ENCODE results near the gene CES3. TPM values are rescaled to one million over a fixed set of nuclear protein-coding genes. Genes with fewer than 3 reads are reported as not detected.

CES3 gene
- total RNA-seq, 4 donors from 2014 or later, result 1.5 to 7.1 (median 3.6) TPM

- no peak for DNase-seq
- Histone ChIP-seq H3K4me3 (no peak overlapping the region), H3K9me3 (no peaks in the 10 kb centered on the region), H3K27me3 (no peaks in the 10 kb centered on the region), H3K4me1 (no peaks in the 10 kb centered on the region), H3K36me3 (no peaks in the 10 kb centered on the region), H3K27ac (no peak overlapping the region)
- 58 to 75% methylated on average over 4 of the region's 4 CpGs for WGBS, 2 donors
- intact Hi-C loops (cut with DNase I), result no loop called here
- TF ChIP-seq POLR2A (IDR thresholded peaks at IDR 0.05), result no peak
- TF ChIP-seq CTCF (IDR thresholded peaks at IDR 0.05), result no peak
Observed at GRCh38 chr16:67022531-67023214, 61.6 kb downstream of the CES3 start.

GRCh38 chr16:67023689-67024088, 62.6 kb downstream of the CES3 start:
- H3K27ac ChIP-seq, result no peak overlapping the region
- no peak overlapping the region for H3K4me3 ChIP-seq
- TF ChIP-seq CTCF (IDR thresholded peaks at IDR 0.05) (no peak), POLR2A (IDR thresholded peaks at IDR 0.05) (no peak)
- no peaks in the 10 kb centered on the region for H3K36me3 ChIP-seq
- no peaks in the 10 kb centered on the region for H3K9me3 ChIP-seq
- no peak for DNase-seq
- peaks cover 0 to 9% (median 5%) of the 10 kb centered on the region in 3 donors for H3K4me1 ChIP-seq
- intact Hi-C loops (cut with DNase I), result no loop called here
- WGBS, 2 donors, result 87 to 100% methylated on average over 1 of the region's 1 CpG
- no peaks in the 10 kb centered on the region for H3K27me3 ChIP-seq

Small RNA genes within 50 kb of the gene (small RNA-seq; reads per million reads assigned to genes)
- gene RN7SL543P, result 0 to 0.15 (median 0) reads per million in 4 donors

Other genes with a start within 250 kb of the CES3 start
- gene DYNC1LI2, start 209.7 kb upstream of the CES3 start, total RNA-seq, result 100 to 1,000 TPM in 1 of 4 donors, 10 to 100 TPM in 3; 66.4 to 140 (median 86.2) TPM
- not detected for gene TERB1, start 159.7 kb upstream of the CES3 start, total RNA-seq
- 10 to 100 TPM; 31.4 to 74.7 (median 45.7) TPM for gene NAE1, start 130.3 kb upstream of the CES3 start, total RNA-seq
- gene CA7, start 116.9 kb upstream of the CES3 start, total RNA-seq, result not detected
- gene PDP2, start 80.8 kb upstream of the CES3 start, total RNA-seq, result 10 to 100 TPM in 2 of 4 donors, 1 to 10 TPM in 2; 4.1 to 12.9 (median 9.4) TPM
- gene CDH16, start 42.4 kb upstream of the CES3 start, total RNA-seq, result 1 to 10 TPM; 1.9 to 6.3 (median 4.1) TPM
- gene RRAD, start 35.7 kb upstream of the CES3 start, total RNA-seq, result 100 to 1,000 TPM in 2 of 4 donors, 10 to 100 TPM in 2; 68.7 to 208 (median 129) TPM
- gene CIAO2B, start 26.9 kb upstream of the CES3 start, total RNA-seq, result 100 to 1,000 TPM; 112 to 153 (median 126) TPM
- 100 to 1,000 TPM; 120 to 250 (median 170) TPM for gene CES2, start 25.8 kb upstream of the CES3 start, total RNA-seq
- 1 to 10 TPM; 4.8 to 9.6 (median 6.4) TPM for gene CES4A, start 27.3 kb downstream of the CES3 start, total RNA-seq
- gene CBFB, start 67.9 kb downstream of the CES3 start, total RNA-seq, result 10 to 100 TPM; 26.0 to 59.3 (median 41.9) TPM
- 10 to 100 TPM; 14.2 to 22.5 (median 19.3) TPM for gene PHAF1, start 148.7 kb downstream of the CES3 start, total RNA-seq
- gene B3GNT9, start 189.7 kb downstream of the CES3 start, total RNA-seq, result 10 to 100 TPM in 2 of 4 donors, 1 to 10 TPM in 2; 4.1 to 13.1 (median 8.4) TPM
- gene TRADD, start 198.6 kb downstream of the CES3 start, total RNA-seq, result 10 to 100 TPM; 27.7 to 39.8 (median 35.5) TPM
- gene FBXL8, start 198.7 kb downstream of the CES3 start, total RNA-seq, result 10 to 100 TPM in 3 of 4 donors, 1 to 10 TPM in 1; 10.0 to 34.5 (median 19.9) TPM
- gene HSF4, start 203.5 kb downstream of the CES3 start, total RNA-seq, result 10 to 100 TPM in 3 of 4 donors, 1 to 10 TPM in 1; 3.7 to 59.5 (median 19.6) TPM
- gene NOL3, start 209.3 kb downstream of the CES3 start, total RNA-seq, result 10 to 100 TPM; 25.1 to 56.1 (median 36.7) TPM
- 10 to 100 TPM in 3 of 4 donors, 1 to 10 TPM in 1; 8.8 to 18.8 (median 13.4) TPM for gene MATCAP1, start 222.7 kb downstream of the CES3 start, total RNA-seq
- 1 to 10 TPM; 1.1 to 2.3 (median 1.4) TPM for gene EXOC3L1, start 228.9 kb downstream of the CES3 start, total RNA-seq
- 10 to 100 TPM; 66.1 to 96.9 (median 81.9) TPM for gene E2F4, start 230.9 kb downstream of the CES3 start, total RNA-seq
- gene ELMO3, start 237.9 kb downstream of the CES3 start, total RNA-seq, result 10 to 100 TPM; 30.1 to 35.9 (median 32.9) TPM